Smooth muscle cell of the pulmonary artery (primary cell): Measurements from ENCODE around the gene CTF1. TPM values are rescaled to one million over a fixed set of nuclear protein-coding genes. Genes with fewer than 3 reads are reported as not detected.

Experiments
- total RNA-seq: library from RNA; depleted of rRNA; stranded (reverse); fragments of >200 nt; gene quantifications from 2 replicates; pipeline ENCODE4 v1.2.3, GENCODE V29; 2014

The CTF1 gene, protein sequence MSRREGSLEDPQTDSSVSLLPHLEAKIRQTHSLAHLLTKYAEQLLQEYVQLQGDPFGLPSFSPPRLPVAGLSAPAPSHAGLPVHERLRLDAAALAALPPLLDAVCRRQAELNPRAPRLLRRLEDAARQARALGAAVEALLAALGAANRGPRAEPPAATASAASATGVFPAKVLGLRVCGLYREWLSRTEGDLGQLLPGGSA
- 4.0 and 5.1 TPM in 2 replicates for total RNA-seq

DNA sequence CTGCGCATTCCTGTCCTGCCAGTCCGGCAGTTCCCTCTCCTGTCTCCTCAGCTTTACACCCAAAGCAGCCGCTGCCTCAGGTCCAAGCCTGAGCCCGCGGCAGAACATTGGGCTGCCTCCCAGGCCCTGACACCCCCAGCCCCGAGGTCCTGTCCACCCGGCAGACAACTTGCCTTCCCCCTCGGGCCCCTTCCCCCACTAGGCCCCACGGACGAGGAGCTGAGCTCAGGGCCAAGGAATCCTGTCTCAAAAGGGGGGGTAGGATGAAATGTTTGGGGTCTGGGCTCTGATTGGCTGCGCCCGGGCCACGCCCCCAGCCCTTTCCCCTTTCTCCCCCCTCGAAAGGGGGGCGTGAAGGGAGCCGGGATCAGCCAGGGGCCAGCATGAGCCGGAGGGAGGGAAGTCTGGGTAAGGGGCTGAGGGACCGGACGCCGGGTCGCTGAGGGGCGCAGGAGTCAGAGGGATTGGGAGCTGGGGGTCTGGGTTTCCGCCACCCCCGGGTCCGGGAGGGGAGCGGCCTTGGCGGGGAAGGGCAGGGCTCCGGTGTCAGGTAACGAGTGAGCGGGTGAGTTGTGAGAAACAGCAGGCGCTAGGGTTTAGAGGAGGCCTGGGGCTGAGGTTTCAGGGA is at the start of gene CTF1:
Gene CTF1, plus strand, starts transcription at position 354 of the 628 bp plus-strand sequence. Its CDS starts 30 bp downstream, at position 384.

DNA sequence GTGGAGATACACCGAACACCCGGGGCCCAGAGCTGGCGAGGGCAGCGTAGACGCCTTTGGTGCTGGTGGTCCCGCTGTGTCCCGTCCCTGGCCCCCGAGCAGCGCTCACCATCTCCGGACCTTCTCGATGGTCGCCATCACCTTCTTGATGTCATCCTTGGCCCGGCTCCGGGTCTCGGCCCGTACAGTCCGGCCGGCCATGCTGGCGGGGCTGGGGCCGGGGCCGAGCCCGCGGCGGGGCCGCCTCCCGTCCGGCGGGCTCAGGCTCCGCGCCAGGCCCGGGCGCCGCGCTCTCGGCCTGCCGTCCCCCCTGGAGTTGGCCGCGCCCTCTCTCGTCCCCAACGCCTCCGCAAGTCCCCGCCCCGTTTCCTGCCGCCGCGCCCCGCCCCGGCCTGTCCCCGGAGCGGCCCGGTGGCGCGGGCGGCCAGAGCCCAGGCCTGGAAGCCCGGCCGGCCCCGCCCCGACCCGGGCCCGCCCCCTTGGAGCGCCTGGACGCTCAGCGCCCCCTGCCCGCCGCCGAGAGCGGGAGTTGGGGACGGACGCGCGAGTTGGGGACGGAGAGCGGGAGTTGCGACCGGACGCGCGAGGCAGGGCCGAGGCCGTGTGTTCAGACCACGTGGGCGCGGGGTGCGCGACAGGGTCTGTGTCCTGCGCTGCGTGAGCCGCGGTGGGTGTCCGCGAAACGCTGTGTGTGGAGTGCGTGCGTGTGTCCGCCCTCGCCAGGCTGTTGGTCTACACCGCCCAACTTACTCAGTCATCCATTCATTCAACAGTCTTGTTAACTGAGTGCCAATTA is 2.5 kb upstream of the CTF1 start, which contains the start of gene BCL7C:
Gene BCL7C, minus strand, starts transcription at position 334 of the 796 bp plus-strand sequence. Its CDS starts 133 bp downstream, at position 201.

GRCh38 chr16:30923554-30924075 is 27.2 kb downstream of the CTF1 start, which contains the start of gene FBXL19:
Gene FBXL19, plus strand, starts transcription at chr16:30923572. Its CDS starts 2,183 bp downstream, at chr16:30925755.

GRCh38 chr16:30948667-30949649 is 52.5 kb downstream of the CTF1 start, which contains the start of gene ORAI3:
Gene ORAI3, plus strand, starts transcription at chr16:30949068. Its CDS starts 222 bp downstream, at chr16:30949290.

Other genes starting within 250 kb of the CTF1 start
- 8.9 and 9.3 TPM in 2 replicates for gene PRR14, start 245.7 kb upstream of the CTF1 start, total RNA-seq
- 21.6 and 22.4 TPM in 2 replicates for gene FBRS, start 238.2 kb upstream of the CTF1 start, total RNA-seq
- 53.4 and 62.1 TPM in 2 replicates for gene SRCAP, start 197.4 kb upstream of the CTF1 start, total RNA-seq
- 16.4 and 17.3 TPM in 2 replicates for gene PHKG2, start 148.2 kb upstream of the CTF1 start, total RNA-seq
- 0.91 and 1.3 TPM in 2 replicates for gene CFAP119, start 134.6 kb upstream of the CTF1 start, total RNA-seq
- gene RNF40, start 134.3 kb upstream of the CTF1 start, total RNA-seq = 66.7 and 74.9 TPM in 2 replicates
- gene ZNF629, start 109.4 kb upstream of the CTF1 start, total RNA-seq = 9.8 and 11.0 TPM in 2 replicates
- 27.1 and 29.3 TPM in 2 replicates for gene BCL7C, start 2.5 kb upstream of the CTF1 start, total RNA-seq
- gene FBXL19, start 27.0 kb downstream of the CTF1 start, total RNA-seq = 14.7 and 18.5 TPM in 2 replicates
- 46.9 and 58.4 TPM in 2 replicates for gene ORAI3, start 52.5 kb downstream of the CTF1 start, total RNA-seq
- 2.8 and 4.4 TPM in 2 replicates for gene SETD1A, start 61.1 kb downstream of the CTF1 start, total RNA-seq
- 28.9 and 50.4 TPM in 2 replicates for gene HSD3B7, start 88.6 kb downstream of the CTF1 start, total RNA-seq
- 0.85 and 2.6 TPM in 2 replicates for gene STX1B, start 114.0 kb downstream of the CTF1 start, total RNA-seq
- gene STX4, start 136.9 kb downstream of the CTF1 start, total RNA-seq = 25.5 and 36.9 TPM in 2 replicates
- gene ZNF668, start 177.6 kb downstream of the CTF1 start, total RNA-seq = 7.0 and 9.8 TPM in 2 replicates
- gene ZNF646, start 177.8 kb downstream of the CTF1 start, total RNA-seq = 17.5 TPM in 2 replicates
- gene PRSS53, start 192.3 kb downstream of the CTF1 start, total RNA-seq = 4.8 and 6.0 TPM in 2 replicates
- gene VKORC1, start 198.2 kb downstream of the CTF1 start, total RNA-seq = 248 and 295 TPM in 2 replicates
- gene BCKDK, start 211.8 kb downstream of the CTF1 start, total RNA-seq = 34.1 and 46.7 TPM in 2 replicates
- gene KAT8, start 221.1 kb downstream of the CTF1 start, total RNA-seq = 41.5 and 41.6 TPM in 2 replicates
- not detected in 2 replicates for gene PRSS8, start 239.1 kb downstream of the CTF1 start, total RNA-seq